Body of pancreas (tissue), 4 donors: ENCODE measurements around the gene C1R. TPM values are rescaled to one million over a fixed set of nuclear protein-coding genes. Genes with fewer than 3 reads are reported as not detected.
A peak's percentile ranks its signal among the peaks of the same experiment; 100 is the strongest.

ENCODE experiments used
- ATAC-seq: fragments of 150-250 bp; one replicate; pipeline ENCODE4 v1.9.1; 2016
- DNase-seq, 4 donors: peaks; one replicate each; pipeline ENCODE4 v3.0.0-alpha.2; 2019
- H3K27ac ChIP-seq, 4 donors: fragments of 200-600 bp; sonication (generic); 1 replicate in 3 of 4; 2 replicates in 1 of 4; pipeline versions ENCODE4 v1.5.1 to v1.6.1; 2016 to 2019; ENCODE audit warnings: mild to moderate bottlenecking in 1 of 4, mixed read lengths in 1 of 4, moderate library complexity in 1 of 4
- H3K27me3 ChIP-seq, 2 donors: fragments of 200-600 bp; sonication (generic); one replicate each; pipeline ENCODE4 v1.6.0; 2016; ENCODE audit warnings: mild to moderate bottlenecking in 1 of 2
- H3K36me3 ChIP-seq, 2 donors: fragments of 200-600 bp; sonication (generic); replicated peaks in 1 of 2; 2 replicates each; pipeline ENCODE4 v1.5.1; 2016; ENCODE audit warnings: low read depth in 2 of 2; ENCODE audit not compliant: insufficient read depth in 1 of 2
- H3K4me1 ChIP-seq: fragments of 200-600 bp; sonication (generic); one replicate; pipeline ENCODE4 v1.6.0; 2016
- H3K4me3 ChIP-seq, 2 donors: fragments of 200-600 bp; sonication (generic); 1 replicate in 1 of 2; 2 replicates in 1 of 2; pipeline ENCODE4 v1.5.1; 2016 to 2019
- H3K9me3 ChIP-seq, 3 donors: fragments of 200-600 bp; sonication (generic); 1 replicate in 2 of 3; 2 replicates in 1 of 3; pipeline ENCODE4 v1.5.1; 2016
- CTCF ChIP-seq, 7 experiments: fragments of 450-650 bp in 4 of 7; fragments of 200-600 bp in 3 of 7; sonication (generic) in 3 of 7; IDR thresholded peaks; one replicate each; pipeline ENCODE4 v1.5.1; 2016 to 2019; ENCODE audit warnings: antibody characterized with exemption in 7 of 7
- POLR2A ChIP-seq, 3 donors: fragments of 450-650 bp; IDR thresholded peaks; one replicate each; pipeline ENCODE4 v1.6.1; 2016; ENCODE audit warnings: antibody characterized with exemption in 3 of 3, mild to moderate bottlenecking in 2 of 3
- WGBS, 2 donors: methylation state at CpG; one replicate each; pipeline ENCODE4 v1.1.5; 2017; 5-methylcytosine and 5-hydroxymethylcytosine counted together
- intact Hi-C: fragments of 100-400 bp; cut with DNase I; formaldehyde crosslinking; loops from one replicate; pipeline ENCODE4 v1.15.1; 2023
- total RNA-seq, 2 donors: library from RNA; depleted of rRNA; stranded (reverse); fragments of >200 nt; gene quantifications; one replicate each; pipeline ENCODE4 v1.1.0, GENCODE V29; 2016

Gene C1R
- total RNA-seq, 2 donors from 2014 or later = 113 to 133 TPM

- Histone ChIP-seq H3K27ac (no peak overlapping the region), H3K27me3 (no peaks in the 10 kb centered on the region), H3K9me3 (no peaks in the 10 kb centered on the region), H3K4me1 (peaks cover 29% of the 10 kb centered on the region), H3K4me3 (no peak overlapping the region), H3K36me3 (no peaks in the 10 kb centered on the region)
- WGBS, 2 donors = 71% methylated on average over 11 of the region's 11 CpGs; no CpG with 5 or more reads in 1 of the 2 donors
- ATAC-seq (no peak), DNase-seq (no peak)
- intact Hi-C loops = no loop called here
- no peak for TF ChIP-seq POLR2A (IDR thresholded peaks at IDR 0.05)
- no peak for TF ChIP-seq CTCF (IDR thresholded peaks at IDR 0.05)
These were observed 2.9 kb downstream of the C1R start for GRCh38 chr12:7089196-7089871.

GRCh38 chr12:7083125-7083524 is 9.1 kb downstream of the C1R start:
- peaks cover 5% of the 10 kb centered on the region for H3K4me1 ChIP-seq
- H3K36me3 ChIP-seq = peaks cover 0 to 4% of the 10 kb centered on the region in 2 donors
- no peaks in the 10 kb centered on the region for H3K9me3 ChIP-seq
- ATAC-seq = no peak
- H3K4me3 ChIP-seq = no peak overlapping the region
- TF ChIP-seq CTCF (IDR thresholded peaks at IDR 0.05) = no peak
- no peak for TF ChIP-seq POLR2A (IDR thresholded peaks at IDR 0.05)
- no peak overlapping the region for H3K27ac ChIP-seq
- intact Hi-C loops = no loop called here
- H3K27me3 ChIP-seq = no peaks in the 10 kb centered on the region
- no peak for DNase-seq

GRCh38 chr12:7081037-7081436 is 11.2 kb downstream of the C1R start:
- Histone ChIP-seq H3K27ac (no peak overlapping the region), H3K27me3 (no peaks in the 10 kb centered on the region), H3K9me3 (no peaks in the 10 kb centered on the region), H3K4me3 (no peak overlapping the region), H3K36me3 (peaks cover 0 to 4% of the 10 kb centered on the region in 2 donors), H3K4me1 (peaks cover 5% of the 10 kb centered on the region)
- DNase-seq (no peak), ATAC-seq (no peak)
- whole genome bisulfite sequencing, 2 donors = 78 to 82% methylated on average over 13 to 14 of the region's 14 CpGs
- intact Hi-C loops = no loop called here
- TF ChIP-seq POLR2A (IDR thresholded peaks at IDR 0.05) (no peak), CTCF (IDR thresholded peaks at IDR 0.05) (no peak)

GRCh38 chr12:7079826-7080125 is 12.5 kb downstream of the C1R start:
- peaks cover 0 to 4% of the 10 kb centered on the region in 2 donors for H3K36me3 ChIP-seq
- TF ChIP-seq POLR2A (IDR thresholded peaks at IDR 0.05) (no peak), CTCF (IDR thresholded peaks at IDR 0.05) (no peak)

GRCh38 chr12:7078163-7078562 is 14.1 kb downstream of the C1R start:
- Histone ChIP-seq H3K27me3 (no peaks in the 10 kb centered on the region), H3K27ac (no peak overlapping the region), H3K36me3 (peaks cover 0 to 4% of the 10 kb centered on the region in 2 donors), H3K9me3 (no peaks in the 10 kb centered on the region), H3K4me3 (no peak overlapping the region), H3K4me1 (peaks cover 5% of the 10 kb centered on the region)
- ATAC-seq = no peak
- no peak for DNase-seq
- WGBS, 2 donors = 41 to 49% methylated on average over 4 of the region's 4 CpGs
- intact Hi-C loops = no loop called here
- TF ChIP-seq POLR2A (IDR thresholded peaks at IDR 0.05) = no peak
- no peak for TF ChIP-seq CTCF (IDR thresholded peaks at IDR 0.05)

More at GRCh38 chr12:7079826-7080125, 12.5 kb downstream of the C1R start:
- Histone ChIP-seq H3K27ac (peak overlapping the region in 2 of 4 donors; percentile 46 to 70), H3K4me3 (no peak overlapping the region), H3K27me3 (no peaks in the 10 kb centered on the region), H3K4me1 (peaks cover 5% of the 10 kb centered on the region), H3K9me3 (no peaks in the 10 kb centered on the region)
- intact Hi-C loops = no loop called here
- no peak for DNase-seq
- peak; percentile 22 for ATAC-seq
